GM12801 (cell line): ENCODE measurements around the gene IRS1.

Experiments
- CTCF ChIP-seq: IDR thresholded peaks from one replicate; pipeline ENCODE4 v1.5.1; 2011; ENCODE audit warnings: control low read depth; ENCODE audit not compliant: insufficient read length; ENCODE audit errors: extremely low read depth

IRS1 gene

GRCh38 chr2:226692521-226693126 lies 107.0 kb downstream of the IRS1 start:
- TF ChIP-seq CTCF = no peak

GRCh38 chr2:226691255-226691654 lies 108.4 kb downstream of the IRS1 start:
- no peak for TF ChIP-seq CTCF

GRCh38 chr2:226690461-226691024 lies 109.1 kb downstream of the IRS1 start:
- TF ChIP-seq CTCF = no peak

- TF ChIP-seq CTCF = no peak
Measured at GRCh38 chr2:226687641-226688253, 111.9 kb downstream of the IRS1 start.

- TF ChIP-seq CTCF = no peak
Measured at GRCh38 chr2:226684563-226684959, 115.1 kb downstream of the IRS1 start.

- no peak for TF ChIP-seq CTCF
Measured at GRCh38 chr2:226683944-226684562, 115.6 kb downstream of the IRS1 start.

- TF ChIP-seq CTCF = no peak
Measured at GRCh38 chr2:226683196-226683595, 116.4 kb downstream of the IRS1 start.
